ENCODE results near the gene STMN3.
"Not testable (repeated sequence)": the region's sequence is repeated elsewhere in the genome, so short reads cannot be mapped to it uniquely, and the experiment has no call there.

Gene STMN3

DNA sequence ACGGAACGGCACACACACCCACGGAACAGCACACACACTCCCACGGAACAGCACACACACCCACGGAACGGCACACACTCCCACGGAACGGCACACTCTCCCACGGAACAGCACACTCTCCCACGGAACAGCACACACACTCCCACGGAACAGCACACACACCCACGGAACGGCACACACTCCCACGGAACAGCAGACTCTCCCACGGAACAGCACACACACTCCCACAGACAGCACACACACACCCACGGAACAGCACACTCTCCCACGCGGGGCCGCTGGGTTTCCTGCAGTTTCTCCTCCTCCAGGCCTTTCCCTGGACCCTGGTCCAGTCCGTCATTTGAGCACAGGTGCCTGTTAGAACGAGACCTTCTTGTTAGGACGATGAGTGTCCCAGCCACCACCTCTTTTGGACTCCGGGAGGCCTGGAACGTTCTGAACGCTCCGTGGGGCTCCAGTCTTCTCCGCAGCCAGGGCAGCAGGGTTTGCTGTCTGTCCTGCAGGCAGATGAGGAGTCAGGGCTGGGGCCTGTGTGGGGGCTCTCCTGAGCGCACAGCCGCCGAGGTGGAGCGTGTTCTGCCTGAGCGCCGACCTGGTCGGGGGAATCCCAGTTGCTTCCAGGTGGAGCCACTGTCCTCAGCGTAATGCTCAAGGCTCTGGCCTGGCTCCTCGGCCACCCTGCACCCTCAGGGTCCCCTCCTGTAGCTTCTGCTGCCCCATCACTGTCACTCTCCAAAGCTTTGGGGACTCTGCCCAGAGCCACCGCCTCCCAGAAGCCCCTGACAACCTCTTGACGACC lies 25.6 kb upstream of the STMN3 start:
- no peak for DNase-seq (ENCODE audit: low read depth)

DNA sequence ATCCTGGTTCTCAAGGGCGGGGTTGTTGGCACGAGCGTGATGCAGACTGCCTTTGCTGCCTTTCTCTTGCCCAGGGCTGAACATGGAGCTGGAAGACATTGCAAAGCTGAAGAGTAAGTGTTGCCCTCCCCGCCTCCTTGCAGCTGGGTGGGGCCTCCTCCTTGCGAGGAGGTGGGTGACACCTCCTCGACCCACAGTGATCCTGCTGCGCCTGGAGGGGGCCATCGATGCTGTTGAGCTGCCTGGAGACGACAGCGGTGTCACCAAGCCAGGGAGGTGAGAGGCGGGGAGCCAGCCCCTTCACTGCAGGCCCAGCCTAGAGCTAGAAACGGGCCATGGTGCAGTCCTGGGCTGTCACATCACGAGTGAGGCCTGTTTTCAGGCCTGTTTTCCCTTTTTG lies 24.8 kb upstream of the STMN3 start:
- no peak for DNase-seq (ENCODE audit: low read depth)

DNA sequence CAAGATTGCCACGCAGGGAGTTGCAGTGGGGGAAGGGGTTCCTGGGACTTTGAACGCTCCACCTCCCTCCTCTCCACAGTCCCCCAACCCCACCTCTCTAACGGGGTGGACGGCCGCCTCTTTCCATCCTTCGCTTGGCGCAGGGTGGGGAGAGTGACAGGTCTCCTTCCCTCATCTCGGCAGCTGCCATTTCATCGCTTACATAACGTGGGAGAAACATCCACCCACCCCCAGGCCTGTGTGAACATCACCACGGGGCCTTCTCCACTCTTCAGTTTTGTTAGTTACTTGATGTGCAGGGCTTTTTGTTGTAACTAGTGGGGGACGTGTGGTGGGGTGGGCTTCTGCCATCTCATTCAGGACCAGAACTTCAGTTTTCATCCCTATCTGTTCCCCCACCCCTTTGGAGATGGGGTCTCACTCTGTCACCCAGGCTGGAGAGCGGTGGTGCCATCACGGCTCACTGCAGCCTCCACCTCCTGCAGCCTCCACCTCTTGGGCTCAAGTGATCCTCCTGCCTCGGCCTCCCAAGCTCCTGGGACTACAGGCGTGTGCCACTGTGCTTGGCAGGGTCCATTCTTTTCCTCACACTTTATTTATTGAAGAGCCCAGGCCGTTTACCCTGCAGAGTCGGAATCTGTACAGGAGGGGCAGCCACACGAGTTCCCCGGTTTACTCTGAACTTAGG lies 22.6 kb upstream of the STMN3 start:
- no peak for DNase-seq (ENCODE audit: low read depth)

DNA sequence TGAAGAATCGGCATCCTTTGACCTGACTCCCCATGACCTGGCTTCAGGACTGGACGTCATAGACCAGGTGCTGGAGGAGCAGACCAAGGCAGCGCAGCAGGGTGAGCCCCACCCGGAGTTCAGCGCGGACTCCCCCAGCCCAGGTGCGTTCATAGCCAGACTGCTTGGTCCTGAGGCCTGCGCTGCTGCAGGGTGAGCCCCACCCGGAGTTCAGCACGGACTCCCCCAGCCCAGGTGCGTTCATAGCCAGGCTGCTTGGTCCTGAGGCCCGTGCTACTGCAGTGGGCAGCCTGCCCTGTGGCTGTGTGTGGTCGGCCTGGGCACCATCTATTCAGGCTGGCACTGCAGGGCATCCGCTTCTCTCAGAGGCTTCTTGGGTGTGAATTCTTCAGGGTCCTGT lies 20.7 kb upstream of the STMN3 start:
- no peak for DNase-seq (ENCODE audit: low read depth)

DNA sequence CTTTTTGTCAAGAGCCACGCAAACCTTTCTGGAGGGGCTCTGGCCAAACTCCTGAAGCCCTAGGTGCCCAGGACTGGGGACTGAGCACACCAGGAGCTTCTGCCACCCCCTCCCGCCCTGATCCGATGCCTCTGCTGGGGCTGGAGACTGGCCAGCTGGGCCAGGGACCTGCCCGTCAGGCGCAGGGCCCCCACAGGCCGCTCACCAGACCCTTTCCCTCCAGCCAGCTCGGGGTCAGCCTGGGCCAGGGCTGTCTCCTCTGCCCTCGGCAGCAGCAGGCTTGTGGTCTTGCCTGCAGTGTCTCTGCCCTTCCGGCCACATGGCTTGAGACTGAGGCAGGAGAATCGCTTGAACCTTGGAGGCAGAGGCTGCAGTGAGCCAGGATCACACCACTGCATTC lies 19.4 kb upstream of the STMN3 start:
- DNase-seq (ENCODE audit: low read depth), result no peak

DNA sequence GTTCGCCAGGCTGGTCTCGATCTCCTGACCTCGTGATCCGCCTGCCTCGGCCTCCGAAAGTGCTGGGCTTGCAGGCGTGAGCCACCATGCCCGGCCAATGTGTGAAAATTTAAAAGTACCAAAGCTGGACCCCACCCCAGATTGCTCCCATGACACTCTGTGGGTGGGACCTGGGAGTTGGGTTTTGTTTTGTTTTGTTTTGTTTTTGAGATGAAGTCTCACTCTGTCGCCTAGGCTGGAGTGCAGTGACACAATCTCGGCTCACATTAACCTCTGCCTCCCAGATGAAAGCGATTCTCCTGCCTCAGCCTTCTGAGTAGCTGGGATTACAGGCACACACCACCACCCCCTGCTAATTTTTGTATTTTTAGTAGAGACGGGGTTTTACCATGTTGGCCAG lies 18.5 kb upstream of the STMN3 start:
- DNase-seq (ENCODE audit: low read depth), result not testable (repeated sequence)

DNA sequence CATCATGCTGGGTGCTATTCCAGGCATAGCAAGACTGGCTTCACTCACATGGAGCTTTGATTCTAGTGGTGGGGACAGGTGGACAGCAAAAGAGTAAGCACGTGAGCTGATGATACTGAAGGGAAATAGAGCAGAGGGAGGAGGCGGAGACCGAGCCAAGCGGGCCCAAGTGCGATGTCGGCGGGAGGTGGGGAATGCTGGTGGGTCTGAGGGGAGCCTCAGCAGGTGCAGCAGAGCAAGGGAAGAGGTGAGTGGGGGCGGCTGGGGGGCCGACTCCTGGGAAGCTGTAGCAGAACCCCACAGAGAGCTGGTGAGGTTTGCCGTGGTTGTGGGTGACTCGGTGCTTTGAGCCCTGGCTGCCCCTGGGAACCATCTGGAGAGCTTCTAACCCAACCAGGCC lies 15.1 kb upstream of the STMN3 start:
- DNase-seq (ENCODE audit: low read depth), result no peak

DNA sequence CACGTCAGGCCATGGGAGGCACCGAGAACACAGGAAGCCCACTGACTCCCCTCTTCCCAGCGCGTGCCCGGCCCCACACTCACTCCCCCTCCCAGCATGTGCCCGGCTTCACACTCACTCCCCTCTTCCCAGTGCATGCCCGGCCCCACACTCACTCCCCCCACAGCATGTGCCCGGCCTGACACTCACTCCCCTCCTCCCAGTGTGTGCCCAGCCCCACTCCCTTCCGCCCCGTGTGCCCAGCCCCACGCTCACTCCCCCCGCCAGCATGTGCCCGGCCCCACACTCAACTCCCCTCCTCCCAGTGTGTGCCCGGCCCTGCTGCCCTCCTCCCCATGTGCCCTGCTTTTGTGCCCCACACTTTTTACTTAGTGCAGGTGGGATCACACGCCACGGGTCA lies 14.6 kb upstream of the STMN3 start:
- no peak for DNase-seq (ENCODE audit: low read depth)

DNA sequence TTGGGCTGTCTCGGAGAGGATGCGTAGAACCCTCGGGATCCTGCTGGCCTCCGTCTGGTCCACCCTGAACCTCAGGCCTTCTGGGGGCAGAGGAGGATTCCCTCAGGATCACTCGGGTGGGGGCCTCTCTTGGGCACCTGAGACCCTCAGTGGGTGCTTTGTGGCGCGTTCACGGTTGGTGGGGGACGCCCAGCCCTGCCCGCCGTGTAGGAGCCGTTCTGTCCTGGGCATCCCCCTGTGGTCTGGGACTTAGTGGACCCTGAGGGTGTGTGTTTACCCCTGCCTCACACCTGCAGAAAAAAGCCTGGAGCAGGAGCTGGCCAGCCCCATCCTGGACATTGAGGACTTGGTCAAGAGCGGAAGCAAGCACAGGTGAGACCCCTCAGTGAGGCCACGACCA lies 12.5 kb upstream of the STMN3 start:
- no peak for DNase-seq (ENCODE audit: low read depth)

DNA sequence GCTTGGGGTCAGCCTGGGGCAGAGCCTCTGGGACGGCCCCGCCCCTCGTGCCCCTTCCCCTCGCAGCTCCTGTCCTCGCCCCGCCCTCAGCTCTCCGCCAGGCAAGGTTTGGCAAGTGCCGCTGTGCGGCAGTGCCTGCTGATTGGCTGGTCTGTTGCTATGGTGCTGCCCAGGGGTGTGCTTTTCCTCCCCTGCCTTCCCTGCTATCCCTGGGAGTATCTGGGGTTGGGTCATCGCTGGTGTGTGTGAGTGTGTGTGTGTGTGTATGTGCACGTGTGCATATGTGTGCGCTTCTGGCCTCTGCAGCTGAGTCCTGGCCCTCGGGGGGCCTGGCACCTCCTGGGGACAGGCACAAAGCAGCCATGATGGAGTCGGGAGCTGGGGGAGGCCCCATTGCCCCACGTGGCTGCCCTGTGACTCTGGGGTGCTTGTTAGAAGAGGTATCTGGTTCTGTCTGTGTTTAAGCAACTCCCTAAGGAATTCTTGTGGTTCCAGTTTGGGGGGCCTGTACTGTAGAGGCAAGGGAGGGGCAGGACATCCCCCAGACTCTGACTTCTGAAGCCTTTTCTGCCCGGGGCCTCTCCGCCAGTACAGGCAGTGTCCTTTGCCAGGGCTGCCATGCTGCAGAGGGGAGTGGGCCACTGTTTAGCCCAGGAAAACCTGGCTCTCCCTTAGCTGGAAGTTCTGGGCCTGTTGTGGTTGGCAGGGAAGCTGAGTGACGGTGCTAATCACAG lies 11.8 kb upstream of the STMN3 start:
- no peak for DNase-seq (ENCODE audit: low read depth)

DNA sequence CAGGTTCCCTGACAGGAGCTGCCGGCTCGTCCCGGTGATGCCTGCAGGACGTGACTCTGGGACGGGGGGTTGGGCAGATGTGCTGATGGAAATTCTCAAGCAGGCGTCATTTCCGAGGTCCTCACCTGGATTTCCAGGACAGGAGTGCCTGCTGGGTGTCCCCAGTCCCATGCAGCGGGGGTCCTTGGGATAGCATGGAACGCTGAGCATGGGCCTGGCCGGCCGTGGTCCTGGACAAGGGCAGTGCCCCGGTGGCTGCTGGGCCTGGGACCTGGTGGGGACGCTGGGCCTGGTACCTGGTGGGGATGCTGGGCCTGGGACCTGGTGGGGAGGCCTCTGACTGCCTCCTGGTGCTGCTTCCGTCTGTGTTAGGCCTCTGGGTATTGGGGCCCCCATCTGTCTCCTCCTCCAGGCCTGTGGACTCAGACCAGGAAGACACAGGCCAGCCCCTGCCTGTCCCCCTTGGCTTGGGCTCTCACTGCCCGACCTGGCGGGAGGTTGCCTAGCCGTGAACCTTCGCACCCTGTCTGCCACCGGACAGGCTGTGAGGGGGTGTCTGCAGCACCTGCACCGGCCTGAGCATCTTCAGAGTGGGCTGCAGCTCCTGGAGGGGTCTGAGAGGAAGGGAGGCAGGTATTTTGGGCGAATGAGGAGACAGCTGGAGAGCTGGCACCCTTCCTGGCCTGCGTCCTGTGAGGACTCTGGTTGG lies 11.1 kb upstream of the STMN3 start:
- DNase-seq (ENCODE audit: low read depth), result no peak

DNA sequence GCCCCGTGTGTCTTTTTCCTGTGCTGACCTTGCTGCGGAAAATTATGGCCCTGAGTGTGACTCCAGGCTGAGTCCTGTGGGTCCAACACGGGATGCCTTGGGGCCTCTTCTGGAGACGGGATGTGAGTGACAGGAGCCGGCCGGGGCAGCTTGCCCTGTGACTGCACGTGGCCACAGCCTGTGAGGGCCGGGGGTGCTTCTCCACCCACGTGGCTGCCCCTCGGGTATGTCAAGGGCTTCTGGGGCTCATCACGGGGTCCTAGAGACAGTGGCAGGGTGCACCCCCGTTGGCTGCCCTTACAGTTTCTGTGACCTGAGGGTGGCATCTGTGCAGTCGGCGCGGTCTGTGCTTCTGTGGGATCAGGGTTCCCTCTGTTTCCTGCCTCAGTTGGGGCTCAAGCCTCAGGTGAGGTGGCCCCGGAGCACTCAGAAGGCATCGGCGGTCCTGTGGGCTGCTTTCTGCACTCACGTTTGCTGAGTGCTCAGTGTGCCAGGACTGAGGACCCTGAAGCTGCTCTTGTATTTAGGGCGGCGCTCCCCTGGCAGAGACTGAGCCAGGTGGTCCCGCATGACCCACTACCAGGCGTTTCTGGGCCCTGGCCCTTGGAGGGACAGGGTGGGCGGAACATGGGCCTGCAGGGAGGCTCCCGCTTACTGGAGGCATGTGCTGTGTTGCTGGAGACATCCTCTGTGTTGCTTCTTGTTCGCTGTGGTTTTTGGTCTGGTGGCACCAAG lies 10.3 kb upstream of the STMN3 start:
- DNase-seq (ENCODE audit: low read depth), result no peak

DNA sequence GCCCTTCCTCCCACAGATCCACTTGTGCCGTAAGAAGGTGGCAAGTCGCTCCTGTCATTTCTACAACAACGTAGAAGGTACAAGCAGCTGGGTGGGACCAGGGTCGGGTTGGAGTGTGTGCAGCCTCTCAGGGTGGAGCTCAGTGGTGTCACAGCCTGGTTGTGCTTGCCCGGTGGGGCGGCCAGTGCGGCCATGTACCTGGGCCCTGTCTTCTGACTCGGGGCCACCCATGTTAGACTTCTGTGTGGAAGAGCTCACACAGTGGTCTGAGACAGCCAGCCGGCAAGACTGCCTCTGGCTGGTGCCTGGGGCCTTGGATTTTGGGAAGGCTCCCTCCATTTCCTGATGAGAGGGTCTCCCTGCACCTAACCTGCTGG lies 9.6 kb upstream of the STMN3 start:
- no peak for DNase-seq (ENCODE audit: low read depth)

DNA sequence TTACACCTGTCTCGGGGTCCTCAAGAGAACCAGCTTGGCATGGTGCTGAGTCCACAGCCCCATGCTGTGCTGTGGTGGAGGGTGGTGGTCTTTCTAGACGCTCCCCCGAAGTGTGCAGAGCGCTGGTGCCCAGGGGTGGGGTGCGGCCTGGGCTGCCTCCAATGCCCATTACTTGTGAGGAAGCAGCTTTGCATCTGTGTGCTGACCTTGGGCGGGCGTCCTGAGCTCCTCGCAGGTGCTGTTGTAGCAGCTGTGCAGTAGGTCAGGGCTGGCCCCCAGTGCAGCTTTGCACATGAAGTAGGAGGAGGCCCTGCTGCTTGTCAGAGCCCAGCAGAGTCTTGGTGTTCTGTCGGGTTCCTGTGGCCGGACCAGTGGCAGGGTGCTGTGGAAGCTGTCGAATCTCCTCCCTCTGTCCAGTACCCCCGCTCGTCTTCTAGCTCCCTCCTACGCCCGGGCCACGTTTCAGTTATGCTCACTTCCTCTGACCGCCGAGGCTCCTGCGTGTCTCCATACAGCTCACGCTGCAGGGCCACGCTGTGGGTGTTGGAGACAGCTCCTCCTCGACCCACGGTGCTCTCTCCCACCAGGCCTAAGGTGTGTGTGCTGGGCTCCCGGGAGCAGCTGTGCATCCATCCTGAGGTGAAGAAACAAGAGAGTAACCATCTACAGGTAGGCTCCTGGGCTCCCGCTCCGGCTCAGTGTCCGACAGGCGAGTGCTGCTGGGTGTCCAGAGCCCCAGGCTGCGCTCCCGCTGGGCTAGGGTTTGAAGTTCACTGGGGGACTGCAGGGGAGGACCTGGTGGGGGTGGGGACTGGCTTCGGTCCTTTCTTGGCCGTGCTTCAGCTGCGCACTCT lies 9.0 kb upstream of the STMN3 start:
- no peak for DNase-seq (ENCODE audit: low read depth)

DNA sequence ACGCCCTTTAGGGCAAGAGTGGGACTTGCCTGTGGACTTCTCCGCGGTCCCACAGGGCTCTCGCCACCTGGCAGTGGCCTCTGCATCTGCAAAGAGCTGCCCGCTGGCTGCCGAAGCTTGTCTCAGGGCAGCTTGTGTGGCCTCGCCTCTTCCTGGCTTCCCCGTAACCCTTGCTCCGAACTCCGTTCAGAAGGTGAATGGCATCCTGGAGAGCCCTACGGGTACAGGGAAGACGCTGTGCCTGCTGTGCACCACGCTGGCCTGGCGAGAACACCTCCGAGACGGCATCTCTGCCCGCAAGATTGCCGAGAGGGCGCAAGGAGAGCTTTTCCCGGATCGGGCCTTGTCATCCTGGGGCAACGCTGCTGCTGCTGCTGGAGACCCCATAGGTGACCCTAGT lies 7.9 kb upstream of the STMN3 start:
- DNase-seq (ENCODE audit: low read depth), result no peak

DNA sequence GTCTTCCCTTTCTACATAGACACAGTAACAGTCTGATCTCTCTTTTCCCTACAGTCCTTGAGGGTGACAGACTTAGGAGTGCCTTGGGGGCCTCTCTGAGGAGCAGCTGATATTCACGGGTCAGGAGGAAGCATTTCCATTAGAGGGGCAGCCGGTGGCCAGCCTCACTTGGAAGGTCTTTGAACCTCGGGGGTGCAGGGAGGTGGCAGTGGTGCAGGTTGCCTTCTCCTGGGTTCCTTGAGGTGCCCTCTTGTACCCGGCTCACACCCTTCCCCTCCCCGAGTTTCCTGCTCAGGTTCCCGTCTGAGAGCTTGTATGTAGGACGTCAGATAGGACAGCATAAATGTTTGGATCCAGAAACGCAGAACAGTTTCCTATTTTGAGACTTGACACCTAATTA lies 7.4 kb upstream of the STMN3 start:
- DNase-seq (ENCODE audit: low read depth), result no peak

DNA sequence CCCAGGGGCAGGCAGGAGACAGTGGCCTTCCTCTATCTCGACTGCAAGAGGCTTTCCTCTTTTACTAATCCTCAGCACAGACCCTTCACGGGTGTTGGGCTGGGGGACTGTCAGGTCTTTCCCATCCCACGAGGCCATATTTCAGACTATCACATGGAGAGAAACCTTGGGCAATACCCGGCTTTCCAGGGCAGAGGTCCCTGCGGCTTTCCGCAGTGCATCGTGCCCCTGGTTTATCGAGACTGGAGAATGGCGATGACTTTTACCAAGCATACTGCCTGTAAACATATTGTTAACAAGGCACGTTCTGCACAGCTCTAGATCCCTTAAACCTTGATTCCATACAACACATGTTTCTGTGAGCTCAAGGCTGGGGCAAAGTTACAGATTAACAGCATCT lies 7.0 kb upstream of the STMN3 start:
- DNase-seq (ENCODE audit: low read depth), result not testable (repeated sequence)

DNA sequence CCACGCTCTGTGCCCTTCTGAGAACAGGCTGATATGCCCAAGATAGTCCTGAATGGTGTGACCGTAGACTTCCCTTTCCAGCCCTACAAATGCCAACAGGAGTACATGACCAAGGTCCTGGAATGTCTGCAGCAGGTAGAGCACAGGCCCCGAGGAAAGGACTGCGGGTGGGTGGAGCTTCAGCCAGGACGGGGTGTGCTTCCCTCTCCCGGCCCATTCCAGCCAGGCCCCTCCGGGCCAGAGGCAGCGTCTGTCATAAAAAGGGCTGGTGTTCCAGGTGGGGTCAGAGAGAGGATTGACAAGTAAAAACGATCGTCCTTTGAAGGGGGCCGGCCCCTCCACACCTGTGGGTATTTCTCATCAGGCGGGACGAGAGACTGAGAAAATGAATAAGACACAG lies 6.1 kb upstream of the STMN3 start:
- no peak for DNase-seq (ENCODE audit: low read depth)

DNA sequence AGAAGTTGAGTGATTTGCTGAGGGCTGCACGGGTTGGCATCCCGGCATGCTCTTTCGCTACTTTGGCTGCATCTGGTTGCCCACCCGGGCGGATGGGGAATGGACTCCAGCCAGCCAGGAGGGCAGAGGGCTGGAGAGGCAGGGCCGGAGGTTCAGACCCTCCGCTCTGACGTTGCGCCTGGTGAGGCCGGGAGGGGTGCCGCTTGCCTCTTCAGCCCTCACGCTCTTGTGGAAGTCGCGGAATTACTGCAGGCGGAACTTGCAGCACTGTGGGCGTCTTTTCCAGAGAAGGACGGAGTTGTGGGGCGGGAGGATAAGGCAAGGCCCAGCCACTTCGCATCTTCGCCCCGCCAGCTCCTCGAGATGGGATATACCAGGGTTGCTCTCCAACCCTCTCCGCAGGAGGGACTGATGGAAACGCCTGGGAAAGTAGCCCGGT lies 5.5 kb upstream of the STMN3 start:
- peak; percentile 56 for DNase-seq (ENCODE audit: low read depth)

DNA sequence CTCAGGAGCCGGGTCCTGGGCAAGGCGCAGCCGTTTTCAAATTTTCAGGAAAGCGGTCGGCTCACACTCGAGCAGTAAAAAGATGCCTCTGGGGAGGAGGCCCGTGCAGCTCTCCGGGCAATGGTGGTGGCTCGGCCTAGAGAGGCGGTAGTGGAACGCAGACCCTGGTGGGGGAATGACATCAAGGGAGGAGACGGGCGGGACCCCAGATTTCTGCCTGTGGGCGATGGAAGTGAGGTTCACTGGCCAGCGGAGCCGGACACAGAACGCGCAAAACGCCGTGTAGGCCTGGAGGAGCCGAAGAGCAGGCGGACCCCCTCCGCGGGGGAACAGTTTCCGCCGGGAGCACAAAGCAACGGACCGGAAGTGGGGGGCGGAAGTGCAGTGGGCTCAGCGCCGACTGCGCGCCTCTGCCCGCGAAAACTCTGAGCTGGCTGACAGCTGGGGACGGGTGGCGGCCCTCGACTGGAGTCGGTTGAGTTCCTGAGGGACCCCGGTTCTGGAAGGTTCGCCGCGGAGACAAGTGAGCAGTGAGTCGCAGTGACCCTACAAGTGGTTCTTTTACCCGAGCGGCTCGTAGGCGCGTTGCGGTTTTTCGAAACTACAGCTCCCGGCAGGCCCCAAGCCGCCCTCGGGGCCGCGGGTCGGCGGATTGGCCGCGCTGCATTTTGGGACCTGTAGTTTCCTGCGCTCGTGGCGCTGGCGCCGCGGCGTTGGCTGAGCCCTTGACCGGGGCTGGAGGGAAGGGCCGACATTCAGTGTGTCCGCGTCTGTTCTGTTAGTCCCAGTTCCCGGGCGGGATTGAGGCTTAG lies 4.9 kb upstream of the STMN3 start, which contains the start of gene RTEL1:
RTEL1 (plus strand) TSS at position 376 of the 812 bp plus-strand sequence. CDS start 1,091 bp downstream, outside the sequence.
- peak; percentile 95 for DNase-seq (ENCODE audit: low read depth)

All from ELR (cell line).